Left lobe of liver (tissue), 2 donors: ENCODE measurements around the gene SUN5. TPM values are rescaled to one million over a fixed set of nuclear protein-coding genes. Genes with fewer than 3 reads are reported as not detected.

Source experiments
- ATAC-seq: fragments of 200-7000 bp; cut with Tn5 transposase; one replicate; pipeline ENCODE4 v1.9.1; 2020; ENCODE audit warnings: mild to moderate bottlenecking, moderate library complexity
- DNase-seq: peaks from one replicate; pipeline ENCODE4 v3.0.0-alpha.2; 2020; ENCODE audit warnings: low spot score
- total RNA-seq: library from RNA; stranded (reverse); gene quantifications from one replicate; pipeline ENCODE4 v1.2.1, GENCODE V29; 2021
- donor health status: DM: no; HTN: no; CAD: no; lungs with moderate emphysema.
- donor health status: DM: no; HTN: yes; CAD: no.

Gene SUN5
- total RNA-seq, 1 donor from 2014 or later, result not detected

DNA sequence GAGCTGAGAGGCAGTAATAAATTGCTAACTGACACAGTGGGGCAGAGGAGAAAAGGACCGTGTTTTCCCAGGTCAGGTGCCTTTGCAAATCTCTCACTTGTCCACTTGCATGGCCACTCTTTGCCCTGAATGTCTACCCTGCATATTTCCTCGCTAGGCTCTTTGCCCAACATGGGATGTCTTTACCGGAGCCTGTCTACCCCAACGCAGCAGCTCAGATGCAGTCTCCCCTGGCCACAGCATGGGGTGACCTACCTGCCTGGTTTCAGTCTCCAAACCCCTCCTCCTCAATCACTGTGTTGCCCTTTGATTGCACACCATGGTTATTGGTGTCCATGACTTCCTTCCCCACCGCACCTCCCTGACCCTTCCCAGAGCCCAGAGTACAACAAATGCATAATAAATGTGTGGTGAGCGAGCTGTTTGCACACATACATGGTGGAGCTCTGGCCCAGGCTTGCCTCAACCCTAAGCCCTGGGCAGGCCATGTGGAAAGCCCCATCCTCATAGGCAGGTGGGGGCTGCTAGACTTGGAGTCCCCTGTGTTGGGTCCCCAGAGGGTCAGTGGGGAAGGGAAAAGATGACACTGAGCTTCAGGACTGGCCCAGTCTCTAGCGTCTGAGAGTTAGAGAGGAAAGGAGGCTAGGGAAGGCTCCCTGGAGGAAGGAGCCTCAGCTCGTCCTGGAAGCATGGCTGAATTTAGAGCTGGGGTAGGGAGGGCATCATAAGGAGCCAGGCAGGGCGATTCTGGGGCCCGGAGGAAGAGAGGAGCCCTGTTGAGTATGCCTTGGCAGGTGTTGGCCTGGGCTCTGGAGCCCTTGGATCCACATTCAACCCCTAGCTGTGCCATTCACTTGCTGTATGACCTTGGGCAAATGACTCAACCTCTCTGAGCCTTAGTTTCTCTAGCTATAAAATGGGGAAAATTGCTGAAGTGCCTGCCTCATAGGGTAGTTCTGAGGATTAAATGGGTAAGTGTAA, 22.8 kb upstream of the SUN5 start:
- DNase-seq (no peak), ATAC-seq (no peak)

DNA sequence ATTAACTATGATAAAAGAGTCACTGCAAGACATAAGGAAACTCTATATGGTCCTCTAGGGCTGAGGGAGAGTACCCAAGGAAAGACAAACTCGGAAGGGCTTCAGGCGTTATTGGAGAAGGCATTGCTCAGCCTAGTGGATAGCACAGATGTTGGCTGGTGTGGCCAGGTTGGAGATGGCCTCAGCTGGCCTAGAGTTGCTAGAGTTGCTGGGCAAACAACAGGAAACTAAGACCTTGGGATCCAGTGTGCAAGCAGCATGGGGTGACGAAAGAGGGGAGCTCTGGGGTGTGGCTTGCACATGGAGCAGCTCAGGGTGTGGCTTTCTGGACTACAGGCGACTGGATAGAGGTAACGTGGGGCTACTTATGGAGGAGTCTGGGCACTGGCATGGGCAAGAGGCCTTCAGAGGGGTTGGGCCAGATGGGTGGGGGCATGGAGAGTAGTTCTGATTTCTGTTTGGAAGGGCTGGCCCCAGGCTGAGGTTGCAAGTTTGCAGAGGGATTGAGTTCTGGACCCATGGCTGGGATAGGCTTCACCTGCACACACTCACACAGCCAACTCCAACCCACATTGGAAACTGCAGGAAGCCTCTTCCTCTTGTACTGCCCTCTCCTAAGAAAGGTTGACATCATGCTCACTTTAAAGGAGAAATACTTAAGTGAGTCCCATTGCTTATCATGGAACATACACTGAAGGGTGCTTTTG, 22.0 kb upstream of the SUN5 start:
- DNase-seq (no peak), ATAC-seq (no peak)

DNA sequence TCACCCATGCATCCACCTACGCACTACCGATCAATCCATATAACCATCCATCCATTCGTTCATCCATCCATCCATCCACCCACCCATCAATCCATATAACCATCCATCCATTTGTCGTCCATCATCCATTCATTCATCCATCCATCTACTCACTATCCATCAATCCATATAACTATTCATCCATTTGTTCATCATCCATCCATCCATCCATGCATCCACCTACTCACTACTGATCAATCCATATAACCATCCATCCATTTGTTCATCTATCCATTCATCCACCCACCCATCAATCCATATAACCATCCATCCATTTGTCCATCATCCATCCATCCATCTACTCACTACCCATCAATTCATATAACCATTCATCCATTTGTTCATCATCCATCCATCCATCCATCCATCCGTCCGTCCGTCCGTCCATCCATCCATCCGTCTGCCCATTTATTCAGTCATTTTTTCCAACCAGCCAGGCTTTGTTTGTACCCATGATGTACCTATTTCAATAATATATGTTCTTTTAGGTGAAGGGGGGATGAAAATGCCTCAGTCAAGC, 21.2 kb upstream of the SUN5 start:
- no peak for DNase-seq
- no peak for ATAC-seq

DNA sequence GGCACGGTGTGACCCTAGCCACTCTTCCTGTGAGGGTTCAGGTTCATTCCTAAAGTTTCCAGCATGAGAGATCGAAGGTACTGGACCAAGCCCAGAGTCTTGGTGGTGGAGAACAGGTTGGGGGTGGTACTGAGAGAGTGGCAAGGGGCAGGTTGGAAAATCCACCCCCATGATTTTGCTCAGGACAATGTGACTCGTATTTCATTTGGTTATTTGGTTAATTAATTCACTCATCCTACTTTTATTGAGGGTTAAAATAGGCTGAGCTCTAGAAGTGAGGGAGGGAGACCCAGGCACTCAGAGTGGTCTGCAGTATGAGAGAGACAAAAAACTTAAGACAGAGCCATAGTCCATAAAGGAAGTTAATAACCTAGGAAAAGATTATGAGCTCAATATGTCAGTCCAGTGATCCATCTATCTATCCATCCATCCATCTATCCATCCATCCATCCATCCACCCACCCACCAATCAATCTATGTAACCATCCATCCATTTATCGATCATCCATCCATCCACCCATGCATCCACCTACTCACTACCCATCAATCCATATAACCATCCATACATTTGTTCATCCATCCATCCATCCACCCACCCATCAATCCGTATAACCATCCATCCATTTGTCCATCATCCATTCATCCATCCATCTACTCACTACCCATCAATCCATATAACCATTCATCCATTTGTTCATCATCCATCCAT, 20.5 kb upstream of the SUN5 start:
- ATAC-seq (no peak), DNase-seq (no peak)

DNA sequence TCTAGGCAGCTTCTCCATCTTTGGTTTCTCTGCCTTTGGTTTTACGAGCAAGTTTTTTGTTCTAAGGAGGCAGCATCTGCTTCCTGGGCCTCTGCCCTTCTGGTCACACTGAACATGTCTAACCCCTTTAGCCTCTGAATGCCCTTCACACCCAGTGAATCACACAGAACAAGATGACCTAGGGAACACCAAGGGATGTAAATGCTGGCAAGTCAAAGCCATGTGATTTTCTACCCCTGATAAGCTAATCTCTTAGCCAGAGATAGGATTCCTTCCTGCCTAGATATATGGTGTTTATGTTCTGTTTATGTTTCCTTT, 20.0 kb upstream of the SUN5 start:
- ATAC-seq (no peak), DNase-seq (no peak)

DNA sequence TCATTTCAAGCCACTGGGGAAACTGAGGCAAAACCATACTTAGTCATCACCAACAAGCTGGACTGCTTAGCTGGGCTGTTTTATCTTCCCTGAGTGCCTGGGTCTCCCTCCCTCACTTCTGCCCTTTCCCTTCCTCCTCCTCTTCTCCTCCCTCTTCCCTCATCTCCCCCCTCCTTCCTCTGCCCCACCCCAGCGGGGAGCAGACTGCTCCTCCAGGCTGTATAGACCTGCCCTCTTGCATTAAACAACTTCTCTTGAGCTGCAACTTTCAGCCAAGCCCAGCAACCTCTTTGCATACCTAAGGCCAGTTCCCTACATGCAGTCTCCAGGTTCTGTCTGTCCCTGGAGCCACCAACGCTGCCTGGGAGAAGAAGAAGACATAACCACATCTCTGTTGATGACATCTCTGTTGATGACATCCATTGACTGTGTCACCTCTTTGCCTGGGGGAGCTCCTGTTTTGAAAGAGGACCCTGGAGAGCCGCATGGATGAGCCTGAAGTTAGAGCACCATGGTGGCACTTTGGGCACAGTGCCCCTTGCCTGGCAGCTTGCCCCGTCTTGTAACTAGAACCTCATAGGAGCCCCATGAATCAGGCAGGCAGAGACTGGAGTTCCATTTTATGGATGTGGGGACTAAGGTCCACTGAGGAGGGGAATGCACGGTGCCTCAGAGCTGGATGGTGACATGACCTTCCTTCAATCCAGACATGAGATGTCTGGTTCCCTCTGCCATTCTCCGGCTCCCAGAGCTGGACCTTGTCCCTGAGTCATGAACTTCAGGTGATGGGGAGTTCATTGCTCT, 19.4 kb upstream of the SUN5 start:
- DNase-seq (no peak), ATAC-seq (no peak)

DNA sequence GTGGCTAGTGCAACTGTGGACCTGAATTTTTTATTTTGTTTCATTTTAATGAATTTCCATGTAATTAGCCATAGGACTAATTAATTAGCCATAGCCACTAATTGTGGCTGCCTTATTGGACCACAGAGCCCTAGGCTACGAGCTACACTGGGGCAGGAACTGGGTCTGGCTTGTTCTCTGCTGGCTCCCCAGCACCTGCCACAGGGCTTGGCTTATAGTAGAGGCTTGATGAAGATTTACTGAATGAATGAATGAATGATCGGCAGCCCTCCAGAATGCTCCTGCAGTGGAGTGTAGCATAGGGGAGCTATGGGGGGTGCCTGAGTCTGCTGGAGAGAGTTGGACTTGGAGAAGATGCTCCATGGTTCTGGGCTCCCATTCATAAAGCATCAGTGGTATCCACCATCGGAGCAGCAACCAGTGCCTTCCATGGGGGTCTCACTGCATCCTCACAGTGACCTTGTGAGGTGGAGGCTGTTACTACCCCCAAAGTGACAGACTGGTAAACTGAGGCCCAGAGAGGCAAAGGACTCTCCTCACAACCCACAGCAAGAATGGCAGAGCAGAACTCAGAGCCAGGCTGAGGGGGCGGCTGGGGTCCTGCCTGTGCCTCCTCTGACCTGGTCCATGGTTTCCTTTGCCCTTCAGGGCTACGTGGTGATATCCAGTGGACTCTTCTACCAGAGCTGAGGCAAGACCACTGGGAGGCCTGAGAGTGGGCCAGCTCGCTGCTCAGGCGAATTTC, 18.6 kb upstream of the SUN5 start:
- ATAC-seq (no peak), DNase-seq (no peak)

DNA sequence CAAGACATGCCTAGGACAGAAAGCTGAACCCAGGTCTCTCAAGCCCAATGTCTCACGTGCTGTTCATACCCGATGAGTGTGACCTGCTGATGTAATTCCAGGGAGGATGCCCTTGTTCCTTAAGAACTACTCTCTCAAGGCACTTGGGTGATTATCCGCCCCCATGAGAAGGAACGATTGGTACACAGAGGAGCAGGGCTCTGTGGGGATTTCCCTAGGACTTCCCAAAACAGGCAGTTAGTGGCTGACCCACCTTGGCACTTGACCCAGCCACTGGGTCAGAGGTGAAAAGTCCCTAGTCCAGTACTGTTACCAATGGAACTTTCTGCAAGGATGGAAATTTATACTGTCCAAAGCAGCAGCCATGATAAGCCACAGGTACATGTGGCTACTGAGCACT, 18.1 kb upstream of the SUN5 start:
- no peak for DNase-seq
- no peak for ATAC-seq

DNA sequence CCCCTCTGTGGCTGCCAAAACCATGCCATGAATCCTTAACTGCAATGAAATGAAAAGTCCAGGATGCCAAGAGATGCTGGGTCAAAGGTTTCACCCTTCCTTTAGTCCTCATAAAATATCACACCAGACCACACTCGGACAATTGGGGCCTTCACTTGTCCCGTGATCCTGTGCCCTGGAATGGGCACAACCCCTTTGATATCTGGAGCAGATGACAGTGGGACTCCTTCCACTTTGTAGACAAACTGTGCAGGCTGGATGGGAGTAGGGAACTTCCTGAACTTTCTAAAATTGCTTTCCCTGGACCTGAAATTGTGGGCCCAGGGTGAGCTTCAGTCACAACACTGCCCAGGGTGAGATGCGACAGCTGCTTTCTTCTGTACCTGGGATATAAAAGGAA, 17.6 kb upstream of the SUN5 start:
- DNase-seq (no peak), ATAC-seq (no peak)

DNA sequence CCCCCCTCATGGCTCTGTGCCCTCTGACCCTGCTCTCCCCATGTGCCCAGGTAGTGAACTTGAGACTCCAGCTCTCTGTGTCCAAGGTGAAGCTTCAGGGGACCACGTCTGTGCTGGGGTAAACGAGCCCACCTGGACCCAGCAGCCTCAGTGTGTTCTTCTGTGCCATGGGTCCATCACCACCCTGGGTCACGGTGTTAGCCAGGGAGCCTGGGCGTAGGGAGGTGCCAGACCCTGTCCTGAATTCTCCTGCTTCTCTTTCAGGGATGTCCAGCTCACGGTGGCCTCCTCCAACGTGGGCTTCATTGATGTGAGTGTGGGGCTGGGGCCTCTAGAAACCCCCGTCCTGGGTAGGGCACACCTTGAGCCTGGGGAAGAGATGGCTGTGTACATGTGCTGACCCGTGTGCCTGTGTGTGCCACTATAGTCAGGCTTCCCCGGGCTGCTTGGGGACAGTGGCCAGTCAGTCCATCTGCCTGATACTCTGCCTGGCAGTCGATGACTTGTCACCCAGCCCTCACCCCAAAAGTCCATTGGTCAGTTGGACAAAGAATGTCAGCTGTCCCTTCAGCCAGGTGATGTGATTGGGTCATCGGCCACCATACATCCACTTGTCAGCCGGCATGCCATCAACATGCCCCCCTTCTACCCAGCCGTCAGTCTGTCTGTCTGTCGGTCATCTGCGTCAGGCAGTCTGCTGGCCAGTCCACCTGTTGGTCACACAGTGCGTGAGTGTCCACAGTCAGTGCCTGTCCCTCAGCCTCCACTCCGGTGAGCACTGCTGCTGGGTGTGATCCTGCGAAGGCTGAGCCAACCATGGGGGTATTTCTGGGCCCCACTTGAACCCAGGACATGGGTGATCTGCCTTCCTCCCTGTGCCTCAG, 16.3 kb upstream of the SUN5 start:
- DNase-seq (no peak), ATAC-seq (no peak)

DNA sequence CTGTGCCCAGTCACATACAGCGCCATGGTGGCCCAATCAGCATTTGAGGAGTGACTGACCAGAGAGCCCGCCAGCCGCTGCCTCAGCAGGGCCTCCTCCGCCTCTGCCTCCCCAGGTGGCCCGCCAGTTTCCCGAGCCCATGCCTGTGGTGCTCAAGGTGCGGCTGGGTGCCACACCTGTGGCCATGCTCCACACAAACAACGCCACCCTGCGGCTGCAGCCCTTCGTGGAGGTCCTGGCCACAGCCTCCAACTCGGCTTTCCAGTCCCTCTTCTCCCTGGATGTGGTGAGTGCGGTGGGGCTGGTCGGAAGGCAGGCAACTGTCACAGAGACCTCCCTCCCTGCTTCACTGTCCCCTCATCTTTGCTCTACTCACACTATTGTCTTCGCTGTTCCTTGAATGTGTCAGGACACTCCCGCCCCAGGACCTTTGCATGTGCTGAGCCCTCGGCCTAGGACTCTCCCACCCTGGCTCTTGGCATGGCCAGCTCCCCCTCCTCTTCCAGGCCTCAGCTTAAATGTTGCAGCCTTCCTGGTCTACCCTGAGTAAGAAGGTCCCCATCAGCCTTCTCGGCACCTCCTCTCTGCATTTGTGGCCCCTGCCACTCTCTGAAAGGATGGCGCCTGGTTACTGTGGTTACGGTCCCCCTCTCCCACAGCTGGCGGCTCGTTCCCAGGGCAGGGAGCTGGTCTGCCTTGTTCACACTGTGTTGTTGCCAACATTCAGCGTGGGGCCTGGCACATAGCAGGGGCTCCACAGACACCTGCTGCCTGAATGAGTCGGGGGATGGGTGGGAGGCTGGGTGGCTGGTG, 15.4 kb upstream of the SUN5 start:
- DNase-seq (no peak), ATAC-seq (no peak)

DNA sequence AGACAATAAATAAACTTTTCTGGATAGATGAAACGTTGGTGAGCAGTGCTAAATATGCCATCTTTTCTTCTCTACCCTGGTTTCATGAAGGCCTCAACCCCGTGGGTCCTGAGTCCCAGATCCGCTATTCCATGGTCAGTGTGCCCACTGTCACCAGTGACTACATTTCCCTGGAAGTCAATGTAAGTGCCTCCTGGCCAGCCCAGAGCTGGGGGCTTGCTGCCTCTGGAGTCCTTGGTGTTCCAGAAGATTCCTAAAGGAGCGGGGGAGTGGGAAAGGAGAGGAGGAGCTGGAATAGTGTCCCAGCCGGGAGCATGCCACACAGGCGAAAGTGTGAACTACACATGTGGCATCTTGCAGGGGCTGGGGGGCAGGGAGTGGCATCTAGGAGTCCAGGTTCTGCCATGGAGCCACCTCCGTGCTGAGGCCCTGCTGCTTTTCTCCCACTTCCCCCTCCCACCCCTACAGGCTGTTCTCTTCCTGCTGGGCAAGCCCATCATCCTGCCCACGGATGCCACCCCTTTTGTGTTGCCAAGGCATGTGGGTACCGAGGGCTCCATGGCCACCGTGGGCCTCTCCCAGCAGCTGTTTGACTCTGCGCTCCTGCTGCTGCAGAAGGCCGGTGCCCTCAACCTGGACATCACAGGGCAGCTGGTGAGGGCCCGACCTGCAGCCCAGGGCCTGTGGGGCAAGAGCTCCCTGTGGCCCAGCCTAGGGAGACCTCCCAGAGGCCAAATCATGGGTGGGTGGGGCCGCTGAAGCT, 14.1 kb upstream of the SUN5 start:
- no peak for DNase-seq
- ATAC-seq, result no peak

DNA sequence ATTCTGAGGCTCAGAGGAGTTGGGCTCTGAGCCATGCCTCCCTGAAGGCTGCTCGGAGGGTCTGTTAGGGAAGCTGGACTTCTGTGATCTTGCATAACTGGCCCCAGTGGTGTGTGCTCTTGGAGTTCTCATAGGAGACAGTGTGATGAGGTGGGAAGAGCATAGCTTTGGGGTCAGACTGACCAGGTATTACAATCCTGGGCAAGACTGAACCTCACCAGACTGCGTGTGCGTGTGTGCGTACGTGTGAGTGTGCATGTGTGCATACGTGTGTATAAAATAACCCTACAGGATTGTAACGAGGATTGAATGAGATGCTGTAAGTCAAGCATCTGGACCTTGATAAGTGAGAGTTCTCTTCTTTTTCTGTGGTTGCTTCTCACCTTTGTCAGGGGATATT, 13.3 kb upstream of the SUN5 start:
- ATAC-seq (no peak), DNase-seq (no peak)

DNA sequence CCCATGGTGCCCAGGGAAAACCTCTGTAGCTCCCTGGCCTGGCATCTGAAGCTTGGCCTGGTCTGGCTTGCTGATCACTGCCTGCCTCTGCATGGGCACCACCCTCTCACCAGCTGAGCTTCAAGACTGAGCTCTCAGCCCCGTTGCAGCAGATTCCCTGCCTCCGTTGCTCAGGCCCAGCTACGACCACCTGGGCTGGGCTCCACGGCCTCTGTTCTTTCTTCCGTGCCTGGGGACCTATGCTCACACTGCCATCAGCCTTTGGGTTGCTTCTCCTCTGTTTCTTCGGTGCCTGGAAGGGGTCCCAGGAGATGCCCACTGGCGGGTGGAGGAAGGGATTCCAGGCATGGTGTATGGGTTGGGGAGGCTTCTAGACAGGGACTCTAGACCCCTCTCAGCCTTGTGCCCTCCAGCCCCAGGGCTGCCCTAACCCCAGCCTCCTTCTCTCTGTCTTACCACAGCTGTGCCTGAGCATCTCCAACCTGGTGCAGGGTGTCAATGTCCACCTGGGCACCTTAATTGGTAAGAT, 12.4 kb upstream of the SUN5 start:
- DNase-seq, result no peak
- no peak for ATAC-seq

DNA sequence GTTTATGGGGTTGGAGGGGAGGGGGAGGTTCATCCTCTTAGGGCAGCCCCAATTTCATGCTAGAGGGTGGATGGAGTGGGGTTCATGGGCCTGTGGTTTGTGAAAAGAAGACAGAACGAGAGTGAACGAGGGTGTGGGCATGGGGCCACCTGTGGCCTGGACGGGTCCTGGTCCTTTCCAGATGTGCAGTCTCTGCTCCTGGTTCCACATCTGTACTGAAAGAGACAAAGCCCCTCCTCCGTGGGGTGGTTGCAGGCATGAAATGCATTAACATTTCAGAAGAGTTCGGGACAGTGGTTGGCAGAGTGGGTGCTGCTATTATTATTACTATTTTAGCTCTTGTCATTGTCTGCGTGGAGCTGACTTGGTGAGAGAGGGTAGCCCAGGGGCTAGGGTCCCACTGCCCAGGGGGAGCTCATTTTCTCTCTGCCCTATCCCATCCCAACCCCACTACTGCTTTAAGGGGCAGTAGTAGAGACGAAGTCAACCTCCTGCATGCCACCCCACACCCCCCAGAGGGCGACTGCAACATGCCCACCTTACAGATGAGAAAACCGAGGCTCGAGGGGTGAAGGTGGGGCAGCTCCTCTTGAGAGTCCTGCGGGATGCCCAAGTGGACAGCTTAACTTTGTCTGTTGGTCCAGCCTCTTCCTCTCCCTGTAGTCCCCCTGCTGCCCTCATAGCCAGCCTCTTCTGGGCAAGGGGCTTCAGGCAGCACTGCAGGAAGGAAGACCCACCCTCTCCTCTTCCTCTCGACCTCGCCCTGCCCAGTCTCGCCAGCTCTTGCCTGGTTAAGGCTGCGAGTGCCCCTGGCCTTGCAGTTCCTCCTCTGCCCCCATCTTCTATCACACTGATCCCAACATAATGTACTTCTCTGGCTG, 11.7 kb upstream of the SUN5 start:
- no peak for DNase-seq
- no peak for ATAC-seq

DNA sequence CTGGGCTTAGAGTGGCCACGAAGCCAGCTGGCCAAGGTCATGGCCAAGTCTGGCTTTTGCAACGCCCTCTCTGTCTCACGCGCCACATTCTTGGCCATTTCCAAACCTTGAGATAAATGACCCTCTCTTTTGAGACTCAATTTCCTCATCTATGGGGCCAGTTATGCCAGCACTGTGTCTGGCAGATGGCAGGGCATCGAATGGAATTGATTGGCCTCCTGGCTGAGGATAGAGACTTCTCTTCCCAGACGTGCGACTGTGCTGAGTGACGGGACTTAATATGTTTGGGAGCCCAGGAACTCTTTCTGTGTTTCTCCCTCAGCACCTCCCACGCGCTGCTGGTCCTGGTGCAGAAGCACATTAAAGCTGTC, 10.9 kb upstream of the SUN5 start:
- DNase-seq, result no peak
- ATAC-seq, result no peak
